Activated CD4-positive, CD25-positive, alpha-beta regulatory T cell treated with anti-CD3 and anti-CD28 coated beads, Interleukin-2, amount 50 U/mL, for 72 hours (primary cell): ENCODE results near the gene UBE4B.
"Not testable (repeated sequence)": the region's sequence is repeated elsewhere in the genome, so short reads cannot be mapped to it uniquely, and the experiment has no call there.

ENCODE experiments used
- DNase-seq: peaks from one replicate; pipeline ENCODE4 v3.0.0; 2021

UBE4B gene

DNA sequence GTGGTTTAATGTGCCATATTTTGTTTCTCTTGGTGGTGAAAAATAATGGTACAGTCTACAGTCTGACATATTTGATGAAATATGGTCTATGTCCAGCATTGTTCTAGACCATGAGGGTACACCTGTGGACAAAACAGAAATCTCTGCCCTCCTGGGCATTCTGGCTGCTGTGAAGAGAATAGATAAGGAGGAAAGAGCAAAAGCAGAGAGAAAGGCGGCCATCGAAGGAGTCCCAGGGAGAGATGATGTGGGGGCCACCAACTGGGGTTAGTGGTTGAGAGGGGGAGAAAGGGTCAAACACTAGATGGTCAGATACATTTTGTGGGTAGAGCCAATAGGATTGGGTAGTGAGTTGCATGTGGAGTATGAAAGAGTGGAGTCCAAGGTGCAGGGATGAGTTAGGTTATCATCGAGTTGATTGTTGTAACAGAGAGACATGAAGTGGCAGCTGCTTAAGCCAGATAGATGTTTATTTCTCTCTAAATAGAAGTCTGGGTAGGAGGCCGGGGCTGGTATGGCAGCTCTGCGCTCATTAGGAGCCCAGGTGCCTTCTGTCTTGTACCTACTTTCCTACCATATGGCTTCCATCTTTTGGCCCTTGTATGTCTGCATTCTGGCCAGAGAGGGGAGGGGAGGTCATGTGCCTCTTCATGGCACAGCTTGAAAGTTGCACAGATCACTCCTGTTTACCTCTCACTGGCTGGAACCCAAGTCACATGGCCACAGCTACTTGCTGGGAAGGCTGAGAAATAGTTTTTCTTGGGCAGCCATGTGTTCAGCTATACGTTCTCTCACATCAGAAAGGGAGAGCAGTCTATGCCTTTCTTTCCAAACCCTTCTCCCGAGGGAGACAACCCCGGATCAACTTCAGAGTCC, 13.0 kb downstream of the UBE4B start:
- no peak for DNase-seq

DNA sequence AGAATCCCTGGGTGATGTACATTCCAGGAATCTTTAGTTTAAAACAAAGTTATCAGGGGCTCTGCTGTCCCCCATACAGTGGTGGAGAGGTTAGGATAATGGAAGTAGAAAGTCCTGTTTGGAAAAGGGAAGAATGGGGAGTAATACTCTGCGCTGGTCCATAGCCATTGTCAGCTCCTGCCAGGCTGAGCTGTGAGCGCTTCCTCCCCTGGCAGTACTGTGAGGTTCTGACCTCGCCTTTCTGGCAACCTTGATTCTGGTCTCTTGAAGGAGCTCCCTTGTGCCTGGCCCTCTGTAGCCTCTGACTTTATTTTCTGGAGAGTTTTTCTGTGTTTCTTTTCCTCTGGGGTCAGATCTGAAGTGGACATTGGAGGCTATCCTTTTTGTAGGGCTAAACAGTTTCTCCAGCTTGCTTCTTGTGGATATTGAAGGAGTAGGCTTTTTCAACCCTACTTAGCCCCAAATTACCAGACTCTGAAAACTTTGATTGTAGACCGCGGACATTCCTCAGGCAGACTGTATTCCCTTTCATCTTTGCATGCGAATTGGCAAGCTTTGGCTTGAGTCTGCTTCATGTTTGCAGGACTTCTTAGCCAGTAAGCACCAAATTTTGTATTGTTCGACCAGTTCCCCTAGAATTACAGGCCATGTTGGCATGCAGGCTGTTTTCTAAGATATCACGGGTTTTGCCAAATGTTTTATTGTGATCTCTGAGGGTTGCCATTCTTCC, 13.8 kb downstream of the UBE4B start:
- DNase-seq, result no peak

DNA sequence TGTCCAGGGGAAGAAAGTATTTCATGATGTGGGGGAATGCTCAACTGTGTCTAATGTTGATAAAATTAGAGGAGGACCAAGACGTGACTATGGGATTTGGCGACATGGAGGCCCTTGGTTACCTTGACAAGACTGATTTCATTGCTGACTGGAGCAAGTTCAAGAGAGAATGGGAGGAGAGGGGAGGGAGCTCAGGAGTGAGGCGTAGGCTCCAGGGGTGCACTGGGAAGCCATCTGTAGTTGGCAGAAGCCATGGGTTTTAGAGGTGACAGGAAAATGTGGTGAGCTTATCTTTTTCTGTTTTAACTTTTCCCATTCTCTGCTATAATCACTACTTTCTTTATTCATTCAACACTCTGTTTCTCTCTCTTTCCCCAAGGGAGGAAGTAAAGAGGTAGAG, 15.8 kb downstream of the UBE4B start:
- no peak for DNase-seq

DNA sequence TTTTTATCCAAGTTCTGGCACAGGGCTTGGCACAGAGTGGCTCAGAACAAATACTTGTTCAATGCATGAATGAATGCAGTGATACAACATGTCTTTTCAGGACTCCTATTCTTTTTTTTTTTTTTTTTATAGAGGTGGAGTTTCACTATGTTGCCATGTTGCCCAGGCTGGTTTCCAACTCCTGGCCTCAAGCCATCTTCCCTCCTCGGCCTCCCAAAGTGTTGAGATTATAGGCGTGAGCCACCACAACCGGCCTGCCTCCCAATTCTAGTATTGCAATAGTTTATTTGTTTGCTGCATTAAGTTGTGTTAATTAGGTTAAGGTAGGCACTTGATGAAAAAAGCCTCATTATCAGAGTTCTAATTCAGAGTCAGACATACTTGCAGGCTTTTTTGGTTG, 17.9 kb downstream of the UBE4B start:
- no peak for DNase-seq

DNA sequence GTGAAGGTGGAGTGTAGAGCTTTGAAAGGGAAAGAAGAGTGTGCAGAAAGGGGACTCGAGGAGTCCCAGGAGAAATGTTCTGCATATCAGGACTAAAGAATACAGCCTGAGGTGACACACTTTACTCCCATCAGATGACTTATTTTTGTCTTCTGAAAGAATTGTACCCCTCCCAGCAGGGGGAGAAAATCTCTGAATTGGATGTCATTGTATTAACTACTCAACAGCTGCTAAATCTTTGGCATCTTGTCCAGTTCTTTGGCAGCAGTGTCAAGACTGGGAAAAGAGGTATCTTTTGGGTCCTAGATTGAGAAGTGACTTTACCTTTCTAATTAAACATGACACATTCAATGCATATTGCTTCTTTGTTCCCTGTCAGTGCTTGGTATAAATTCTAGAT, 18.9 kb downstream of the UBE4B start:
- DNase-seq, result no peak

DNA sequence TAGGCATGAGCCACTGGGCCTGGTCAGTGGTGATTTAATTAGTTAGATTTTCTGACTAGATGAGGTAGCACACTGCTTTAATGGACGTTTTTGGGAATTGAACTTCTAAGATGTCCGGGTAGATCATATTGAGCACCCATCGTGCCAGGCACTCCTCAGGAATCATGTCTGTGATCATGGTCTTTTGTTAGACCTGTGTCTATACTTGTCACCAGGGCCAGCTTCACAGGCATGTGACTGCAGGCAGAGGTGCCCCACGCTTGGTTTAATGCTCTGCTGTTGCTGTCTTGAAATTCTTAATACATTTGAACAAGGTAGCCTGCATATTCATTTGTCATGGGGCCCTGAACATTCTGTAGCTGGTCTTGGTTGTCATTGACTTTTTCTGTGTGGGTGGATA, 19.6 kb downstream of the UBE4B start:
- no peak for DNase-seq

DNA sequence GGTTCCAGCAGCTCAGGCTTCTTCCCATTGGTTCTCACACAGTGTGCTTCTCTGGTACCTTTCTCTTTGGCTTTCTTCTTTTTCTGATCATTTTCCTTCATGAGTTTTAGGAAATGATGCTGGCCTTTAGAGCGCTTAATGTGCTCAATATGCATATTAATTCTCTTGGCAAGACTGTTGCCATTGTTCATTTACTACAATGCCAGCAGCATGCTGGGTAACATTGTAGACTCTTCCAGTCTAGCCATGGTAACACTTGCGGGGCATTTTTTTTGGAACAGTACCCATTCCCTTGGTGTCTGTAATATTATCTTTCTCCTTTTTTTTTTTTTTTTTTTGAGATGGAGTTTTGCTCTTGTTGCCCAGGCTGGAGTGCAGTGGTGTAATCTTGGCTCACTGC, 21.7 kb downstream of the UBE4B start:
- no peak for DNase-seq

DNA sequence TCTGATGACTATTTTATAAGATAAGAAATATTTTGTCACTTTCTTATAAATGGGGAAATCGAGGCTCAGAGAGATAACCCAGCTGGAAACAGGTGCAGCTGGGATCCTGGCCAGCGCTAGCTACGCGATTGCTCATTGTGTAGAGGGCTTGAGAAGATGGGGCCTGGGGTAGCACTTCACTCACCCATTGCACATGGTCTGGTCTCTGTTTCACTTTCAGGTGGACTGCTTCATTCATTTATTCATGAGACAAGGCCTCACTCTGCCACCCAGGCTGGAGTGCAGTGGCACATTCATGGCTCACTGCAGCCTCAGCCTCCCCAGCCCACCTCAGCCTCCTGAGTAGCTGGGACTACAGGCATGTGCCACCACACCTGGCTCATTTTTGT, 23.8 kb downstream of the UBE4B start:
- DNase-seq, result no peak

DNA sequence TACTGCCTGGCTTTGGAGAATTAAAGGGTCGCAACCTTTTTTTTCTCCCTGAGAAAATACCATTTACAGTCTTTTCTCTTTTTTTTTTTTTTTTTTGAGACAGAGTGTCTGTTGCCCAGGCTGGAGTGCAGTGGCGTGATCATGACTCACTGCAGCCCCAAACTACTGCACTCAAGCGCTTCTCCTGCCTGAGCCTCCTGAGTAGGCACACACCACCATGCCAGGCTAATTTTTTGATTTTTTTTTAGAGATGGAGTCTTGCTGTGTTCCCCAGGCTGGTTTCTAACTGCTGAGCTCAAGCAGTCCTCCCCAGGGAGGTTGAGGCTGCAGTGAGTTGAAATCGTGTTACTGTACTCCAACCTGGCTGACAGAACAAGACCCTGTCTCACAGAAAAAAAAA, 24.6 kb downstream of the UBE4B start:
- no peak for DNase-seq

DNA sequence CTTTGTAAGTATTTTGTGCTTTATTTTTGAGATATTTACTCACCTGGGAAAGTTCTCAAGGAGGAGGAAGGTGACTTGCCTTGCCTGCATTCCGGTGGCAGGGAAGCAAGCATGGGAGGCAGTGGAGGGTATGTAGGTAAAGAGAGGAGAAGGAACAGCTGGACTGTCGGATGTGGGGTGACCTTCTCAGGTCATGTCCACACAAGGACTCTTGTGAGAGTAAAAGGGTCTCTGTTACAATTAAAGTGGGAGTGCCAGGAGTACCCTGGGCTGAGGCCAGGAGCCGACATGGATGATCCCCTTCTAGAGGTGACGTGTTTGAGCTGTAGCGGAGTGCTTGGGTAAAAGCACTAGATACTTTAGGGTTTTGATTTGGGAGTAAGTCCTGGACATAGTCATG, 25.0 kb downstream of the UBE4B start:
- DNase-seq, result no peak

DNA sequence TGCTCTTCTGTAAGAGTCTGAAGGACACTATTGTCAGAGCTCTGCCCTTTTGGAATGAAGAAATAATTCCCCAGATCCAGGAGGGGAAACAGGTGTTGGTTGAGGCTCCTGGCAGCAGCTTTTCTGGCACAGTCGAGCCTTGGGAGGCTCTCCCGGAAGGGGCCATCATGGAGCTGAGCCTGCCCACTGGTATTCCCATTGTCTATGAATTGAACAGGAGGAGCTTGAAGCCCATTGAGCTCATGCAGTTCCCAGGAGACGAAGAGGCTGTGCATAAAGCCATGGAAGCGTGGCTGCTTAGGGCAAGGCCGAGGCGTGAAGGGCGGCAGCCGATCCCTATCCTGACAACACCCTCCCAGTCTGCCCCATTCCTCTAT, 26.6 kb downstream of the UBE4B start:
- no peak for DNase-seq

DNA sequence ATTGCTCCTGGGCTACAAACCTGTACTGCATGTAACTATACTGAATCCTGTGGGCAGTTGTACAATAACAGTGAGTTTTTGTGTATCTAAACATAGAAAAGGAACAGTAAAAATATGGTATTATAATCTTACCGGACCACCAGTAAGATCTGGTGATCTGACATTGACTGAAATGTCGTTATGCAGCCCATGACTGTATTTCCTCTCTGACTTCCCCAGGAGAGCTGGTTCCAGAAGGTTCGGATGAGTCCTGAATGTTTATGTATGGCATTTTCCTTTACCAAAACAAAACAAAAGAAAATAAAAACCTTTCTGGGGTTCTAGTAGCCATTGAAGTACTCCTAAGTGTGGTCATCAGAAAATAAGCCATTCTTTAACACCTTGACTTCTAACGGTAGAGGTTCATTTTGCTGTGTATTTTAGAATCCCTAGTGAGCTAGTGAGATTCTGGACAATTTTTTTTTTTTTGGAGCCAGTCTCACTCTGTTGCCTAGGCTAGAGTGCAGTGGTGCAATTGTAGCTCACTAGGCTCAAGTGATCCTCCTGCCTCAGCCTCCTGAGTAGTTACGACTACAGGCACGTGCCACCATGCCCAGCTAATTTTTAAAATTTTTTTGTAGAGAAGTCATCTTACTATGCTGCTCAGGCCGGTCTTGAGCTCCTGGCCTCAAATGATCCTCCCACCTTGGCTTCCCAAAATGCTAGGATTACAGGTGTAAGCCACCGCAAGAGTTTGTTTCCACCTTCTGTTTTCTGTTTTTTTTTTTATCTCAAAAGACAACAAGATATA, 27.7 kb downstream of the UBE4B start:
- DNase-seq, result no peak

DNA sequence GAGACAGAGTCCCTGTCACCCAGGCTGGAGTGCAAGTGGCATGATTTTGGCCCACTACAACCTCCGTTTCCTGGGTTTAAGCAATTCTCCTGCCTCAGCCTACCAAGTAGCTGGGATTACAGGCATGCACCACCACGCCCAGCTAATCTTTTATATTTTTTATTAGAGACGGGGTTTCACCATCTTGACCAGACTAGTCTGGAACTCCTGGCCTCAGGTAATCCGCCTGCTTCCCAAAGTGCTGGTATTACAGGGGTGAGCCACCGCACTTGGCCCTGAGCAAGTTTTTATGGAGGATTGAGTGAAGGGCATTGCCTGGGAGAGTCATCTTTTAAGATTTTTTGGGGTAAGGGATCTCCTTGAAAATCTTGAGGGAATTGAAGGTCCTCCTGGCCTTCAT, 28.5 kb downstream of the UBE4B start:
- no peak for DNase-seq

DNA sequence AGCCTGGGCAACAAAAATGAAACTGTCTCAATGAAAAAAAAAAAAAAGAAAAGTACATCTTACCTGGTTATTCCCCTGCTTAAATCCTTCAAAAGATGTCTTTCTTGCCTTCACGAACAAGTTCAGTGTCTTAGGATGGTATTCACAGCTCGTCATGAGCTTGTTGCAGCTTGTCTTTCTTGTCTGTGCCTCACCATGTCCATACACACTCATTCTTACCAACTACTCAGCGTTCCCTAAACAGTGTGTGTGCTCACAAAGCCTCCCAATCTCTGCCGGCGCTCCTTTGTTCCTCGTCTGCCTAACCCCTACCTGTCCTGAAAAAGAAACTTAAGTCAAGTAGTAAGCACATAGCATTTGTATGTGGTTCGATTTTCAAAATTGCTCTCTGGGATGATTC, 31.1 kb downstream of the UBE4B start:
- no peak for DNase-seq

DNA sequence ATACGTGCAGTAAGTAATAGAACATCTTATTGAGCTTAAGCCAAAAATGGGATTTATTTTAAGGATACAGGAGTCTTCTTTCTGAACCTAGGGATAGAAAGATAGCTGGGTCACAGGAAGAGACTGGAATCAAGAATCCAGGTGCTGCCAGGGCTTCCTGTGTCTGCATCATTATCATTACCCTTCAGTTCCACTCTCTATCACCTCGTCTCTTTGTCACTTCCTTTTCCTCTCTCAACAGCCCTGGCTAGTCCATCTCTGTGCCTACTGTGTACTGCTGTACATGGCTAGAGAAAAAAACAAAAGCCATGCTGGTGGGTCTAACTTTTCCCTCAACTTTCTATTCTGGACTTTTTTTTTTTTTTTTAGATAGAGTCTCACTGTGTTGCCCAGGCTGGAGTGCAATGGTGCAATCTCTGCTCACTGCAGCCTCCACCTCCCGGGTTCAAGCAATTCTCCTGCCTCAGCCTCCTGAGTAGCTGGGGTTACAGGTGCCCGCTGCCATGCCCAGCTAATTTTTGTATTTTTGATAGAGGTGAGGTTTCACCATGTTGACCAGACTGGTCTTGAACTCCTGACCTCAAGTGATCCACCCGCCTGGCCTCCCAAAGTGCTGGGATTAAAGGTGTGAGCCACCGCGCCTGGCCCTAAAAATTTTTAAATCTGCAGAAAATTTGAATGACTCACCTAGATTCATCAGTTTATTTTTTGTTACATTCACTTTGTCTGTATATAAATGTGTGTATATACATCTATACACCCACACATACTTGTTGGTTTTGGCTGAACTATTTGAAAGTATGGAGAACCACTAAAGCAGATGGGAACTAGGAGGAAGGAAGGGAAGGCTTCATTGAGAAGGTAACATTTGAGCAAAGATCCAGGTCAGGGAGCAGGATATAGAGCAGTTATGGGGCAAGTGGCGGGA, 31.9 kb downstream of the UBE4B start:
- DNase-seq, result no peak

DNA sequence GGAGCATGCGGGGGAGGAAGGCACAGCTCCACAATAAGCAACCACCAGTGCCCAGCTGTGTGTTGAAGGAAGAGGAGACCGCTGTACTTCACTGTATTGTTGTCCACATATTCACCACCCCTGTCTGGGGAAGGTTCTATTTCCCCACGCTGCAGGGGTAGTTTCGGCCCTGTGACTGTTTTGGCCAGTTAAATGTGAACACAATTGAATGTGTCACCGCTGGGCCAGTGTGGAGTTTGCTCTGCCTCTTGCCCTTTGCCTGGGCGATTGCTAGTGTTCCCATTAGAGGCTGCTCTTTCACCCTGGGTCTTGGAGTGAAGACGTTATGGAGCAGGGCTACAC, 32.6 kb downstream of the UBE4B start:
- DNase-seq, result no peak

DNA sequence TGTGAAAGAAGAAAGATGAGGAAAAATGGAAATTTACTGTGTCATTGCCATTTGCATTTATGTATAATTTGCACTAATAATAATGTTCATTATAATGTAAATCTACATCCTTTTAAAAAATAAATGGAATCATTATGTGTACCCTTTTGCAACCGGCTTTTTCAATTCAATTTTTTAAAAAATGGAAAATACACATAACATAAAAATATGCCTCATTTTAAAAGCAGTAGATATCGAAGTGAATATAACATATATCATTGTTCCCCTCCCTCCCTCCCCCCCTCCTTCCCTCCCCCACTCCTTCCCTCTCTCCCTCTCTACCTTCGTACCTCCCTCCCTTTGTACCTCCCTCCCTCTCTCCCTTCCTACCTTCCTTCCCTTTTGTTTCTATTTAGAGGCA, 33.0 kb downstream of the UBE4B start:
- no peak for DNase-seq

DNA sequence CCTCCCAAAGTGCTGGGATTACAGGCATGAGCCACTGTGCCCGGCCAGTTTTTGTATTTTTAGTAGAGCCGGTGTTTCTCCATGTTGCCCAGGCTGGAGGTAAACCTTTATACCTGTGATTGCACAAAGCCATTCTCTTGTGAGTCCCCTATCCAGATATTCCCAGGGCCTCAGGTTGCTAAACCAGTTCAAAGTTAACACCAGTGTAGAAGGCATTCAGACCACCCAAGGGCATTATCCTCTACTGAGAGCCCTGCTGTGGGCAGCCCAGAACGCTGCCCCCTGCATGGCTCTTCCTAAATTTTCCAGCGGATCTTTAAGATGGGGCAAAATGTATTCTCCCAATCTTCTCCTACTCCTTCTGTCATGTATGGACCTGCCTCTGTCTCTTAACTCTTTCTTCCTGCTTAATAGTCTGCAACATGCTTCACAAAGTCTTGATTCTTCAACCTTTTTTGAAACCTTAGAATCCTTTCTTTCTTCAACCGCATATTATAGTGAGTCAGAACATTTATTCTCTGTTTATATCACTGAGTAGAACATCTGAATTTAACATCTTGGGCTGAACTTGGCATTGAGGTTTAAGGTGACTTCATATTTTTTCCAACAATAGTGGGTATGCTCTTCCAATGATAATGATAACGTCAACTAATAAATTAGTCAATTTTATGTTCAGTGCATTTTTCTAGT, 36.0 kb downstream of the UBE4B start:
- DNase-seq, result no peak

DNA sequence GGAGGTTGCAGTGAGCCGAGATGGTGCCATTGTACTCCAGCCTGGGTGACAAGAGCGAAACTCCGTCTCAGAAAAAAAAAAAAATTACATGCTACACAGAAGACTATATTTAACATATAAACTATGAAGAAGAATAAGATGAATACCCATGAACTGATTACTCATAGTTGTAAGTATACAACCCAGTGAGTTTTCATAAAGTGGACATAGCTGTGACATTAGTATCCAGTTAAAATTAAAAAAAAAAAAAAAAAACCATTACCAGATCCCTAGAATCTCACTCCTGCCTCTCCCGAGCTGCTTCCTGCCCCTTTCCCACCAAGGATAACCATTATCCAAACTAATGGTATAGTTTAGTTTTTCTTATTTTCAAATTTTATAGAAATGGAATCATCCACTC, 37.4 kb downstream of the UBE4B start:
- DNase-seq, result no peak

DNA sequence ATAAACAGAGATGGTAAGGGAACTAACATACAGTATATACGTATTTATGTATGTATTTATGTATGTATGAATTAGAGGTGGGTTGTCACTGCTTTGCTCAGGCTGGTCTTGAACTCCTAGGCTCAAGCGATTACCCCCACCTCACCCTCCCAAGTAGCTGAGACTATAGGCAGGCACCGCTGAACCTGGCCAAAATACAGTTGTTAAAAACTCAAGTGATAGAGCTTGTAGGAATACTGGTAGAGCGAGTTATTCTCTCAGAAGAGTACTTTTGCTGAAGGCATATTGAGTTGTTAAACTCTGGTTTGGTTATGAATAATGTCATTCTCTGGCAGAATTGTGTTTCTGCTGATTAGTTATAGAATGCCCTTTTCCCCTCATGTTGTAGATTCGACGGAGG, 38.9 kb downstream of the UBE4B start:
- no peak for DNase-seq

DNA sequence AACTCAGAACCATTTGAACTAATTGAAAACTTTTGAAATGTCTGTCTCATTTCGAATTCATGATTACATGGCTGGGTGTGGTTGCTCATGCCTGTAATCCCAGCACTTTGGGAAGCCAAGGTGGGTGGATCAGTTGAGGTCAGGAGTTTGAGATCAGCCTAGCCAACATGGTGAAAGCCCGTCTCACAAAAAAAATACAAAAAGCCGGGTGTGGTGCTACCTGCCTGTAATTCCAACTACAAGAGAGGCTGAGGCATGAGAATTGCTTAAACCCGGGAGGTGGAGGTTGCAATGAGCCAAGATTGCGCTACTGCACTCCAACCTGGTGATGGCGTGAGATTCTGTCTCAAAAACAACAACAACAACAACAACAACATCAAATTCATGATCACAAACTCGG, 40.6 kb downstream of the UBE4B start:
- DNase-seq, result not testable (repeated sequence)
